ENCODE data around the gene MLKL.

The MLKL gene

GRCh38 chr16:74649839-74650504 is 50.7 kb downstream of the MLKL start:
- no peak for DNase-seq

GRCh38 chr16:74641969-74642368 is 58.7 kb downstream of the MLKL start:
- no peak for DNase-seq

DNA sequence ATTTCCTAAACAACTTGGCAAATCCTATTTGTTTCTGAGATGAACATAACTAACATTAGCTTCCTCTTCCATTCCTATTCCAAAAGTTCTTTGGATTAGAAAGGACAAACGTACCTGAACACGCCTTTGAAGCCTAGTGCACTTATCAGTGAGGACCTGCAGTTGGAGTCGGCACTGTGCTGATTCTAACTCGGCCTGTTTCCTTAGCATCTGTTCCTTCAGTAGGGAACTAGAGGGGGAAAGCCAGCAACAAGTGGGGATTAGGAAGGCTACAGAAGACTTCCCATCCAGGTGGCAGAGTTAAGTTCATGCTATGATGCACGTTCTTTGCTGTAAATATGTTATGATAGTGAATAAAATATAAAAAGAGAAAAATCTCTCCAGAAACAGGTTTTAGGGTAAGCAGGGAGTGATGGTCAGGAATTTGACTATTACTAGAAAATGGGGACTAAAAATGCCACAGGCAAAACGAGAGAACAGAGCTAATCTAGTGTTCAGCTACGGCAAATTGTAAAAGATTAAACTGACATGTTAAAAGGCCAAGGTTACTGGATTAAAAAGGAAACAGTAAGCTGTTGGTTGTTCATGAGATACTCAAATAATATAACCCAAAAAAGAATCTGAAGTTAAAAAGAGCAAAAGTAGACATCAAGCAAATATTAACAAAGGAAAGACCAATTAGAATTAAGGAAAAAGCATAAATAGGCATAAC is 62.8 kb downstream of the MLKL start:
- no peak for DNase-seq

- DNase-seq = no peak
Observed at GRCh38 chr16:74635303-74635702, 65.4 kb downstream of the MLKL start.

DNA sequence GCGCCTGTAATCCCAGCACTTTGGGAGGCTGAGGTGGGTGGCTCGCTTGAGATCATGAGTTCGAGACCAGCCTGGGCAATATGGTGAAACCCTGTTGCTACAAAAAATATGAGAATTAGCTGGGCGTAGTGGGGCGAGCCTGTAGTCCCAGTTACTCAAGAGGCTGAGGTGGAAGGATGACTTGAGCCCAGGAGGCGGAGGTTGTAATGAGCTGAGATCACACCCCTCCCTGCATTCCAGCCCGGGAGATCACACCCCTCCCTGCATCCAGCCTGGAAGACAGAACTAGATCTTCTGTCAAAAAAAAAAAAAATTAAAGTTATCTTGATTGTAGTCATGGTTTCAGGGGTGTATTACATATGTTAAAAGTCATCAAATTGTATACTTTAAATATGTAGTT is 67.0 kb downstream of the MLKL start:
- DNase-seq = no peak

DNA sequence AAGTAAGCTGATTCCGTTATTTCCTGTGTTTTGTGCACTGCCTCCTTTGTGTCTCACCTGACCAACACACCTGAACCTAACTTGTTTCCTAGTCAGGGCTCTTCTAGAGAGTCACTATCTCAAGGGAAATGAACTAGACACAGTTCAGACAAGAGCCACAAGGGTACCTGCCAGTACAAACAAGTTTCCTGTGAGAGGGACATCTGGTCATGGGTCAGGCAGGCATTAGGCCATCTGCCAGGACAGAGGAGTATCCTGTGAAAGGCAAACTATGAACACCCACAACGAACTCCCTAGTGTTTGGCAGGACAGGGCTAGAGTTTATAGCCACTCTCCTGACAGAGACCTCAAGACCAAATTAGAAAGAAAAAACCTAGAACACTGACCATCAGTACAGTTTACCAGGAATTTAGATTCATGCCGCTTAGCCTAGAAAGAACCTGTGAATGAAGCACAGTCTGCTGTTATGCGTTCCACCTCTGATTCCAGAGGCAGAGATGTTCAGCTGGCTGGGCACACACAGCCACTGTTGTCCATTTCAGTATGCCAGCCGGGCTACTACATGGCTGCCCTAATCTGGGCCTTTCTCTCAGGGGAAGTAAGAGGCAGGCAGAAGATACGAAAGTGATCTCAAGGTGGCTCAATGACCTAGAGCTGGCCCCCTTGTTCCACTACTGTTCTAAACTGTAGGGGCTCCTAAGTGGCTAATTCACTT is 73.0 kb downstream of the MLKL start:
- no peak for DNase-seq

- no peak for DNase-seq
Observed at GRCh38 chr16:74626741-74627416, 73.8 kb downstream of the MLKL start.

DNA sequence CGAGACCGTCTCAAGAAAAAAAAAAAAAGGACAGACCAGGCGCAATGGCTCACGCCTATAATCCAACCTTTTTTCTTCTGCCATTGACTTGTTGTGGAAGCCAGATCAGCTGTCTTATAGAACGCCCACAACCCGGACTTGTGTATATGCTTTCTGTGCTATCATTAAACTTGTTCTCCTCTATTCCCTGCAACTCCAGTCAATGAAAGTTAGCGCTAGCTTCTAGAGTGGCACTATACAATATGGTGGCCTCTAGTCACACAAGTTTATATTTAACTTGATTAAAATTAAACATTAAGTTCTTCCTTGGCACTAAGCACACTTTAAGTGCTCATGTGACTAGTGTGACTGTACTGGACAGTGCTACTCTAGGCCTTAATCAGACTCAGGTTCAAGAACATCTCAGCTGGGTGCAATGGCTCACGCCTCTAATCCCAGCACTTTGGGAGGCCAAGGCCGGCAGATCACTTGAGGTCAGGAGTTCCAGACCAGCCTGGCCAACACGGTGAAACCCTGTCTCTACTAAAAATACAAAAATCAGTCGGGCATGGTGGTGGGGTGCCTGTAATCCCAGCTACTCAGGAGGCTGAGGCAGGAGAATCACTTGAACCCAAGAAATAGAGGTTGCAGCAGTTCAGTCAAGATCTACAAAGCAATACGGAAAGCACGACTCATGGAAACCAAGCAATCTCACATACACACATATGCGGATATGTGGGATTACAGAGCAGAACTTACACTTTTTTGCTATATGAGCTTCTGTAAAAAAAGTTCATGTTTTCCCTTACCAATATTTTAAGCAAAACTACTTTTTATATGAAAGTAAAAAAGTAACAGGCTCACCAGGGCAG is 74.9 kb downstream of the MLKL start:
- DNase-seq = no peak

DNA sequence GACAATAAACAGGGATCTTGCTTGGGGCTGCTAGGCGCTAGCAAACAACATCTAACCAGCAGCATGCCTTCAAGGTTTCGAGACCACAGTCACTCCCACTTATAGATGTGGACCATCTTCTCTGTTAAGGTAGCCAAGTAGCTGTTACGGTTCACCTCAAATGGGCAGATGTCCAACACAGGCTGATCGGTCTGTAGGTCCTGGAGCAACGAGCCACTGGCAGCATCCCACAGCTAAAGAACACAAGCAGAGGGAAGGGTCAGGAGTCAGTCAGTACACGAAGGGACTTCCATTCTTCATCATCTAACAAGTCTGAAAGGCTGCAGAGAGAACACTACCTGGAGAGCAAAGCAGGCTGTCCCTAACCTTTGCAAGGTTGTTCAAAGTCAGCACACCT is 76.8 kb downstream of the MLKL start:
- no peak for DNase-seq

DNA sequence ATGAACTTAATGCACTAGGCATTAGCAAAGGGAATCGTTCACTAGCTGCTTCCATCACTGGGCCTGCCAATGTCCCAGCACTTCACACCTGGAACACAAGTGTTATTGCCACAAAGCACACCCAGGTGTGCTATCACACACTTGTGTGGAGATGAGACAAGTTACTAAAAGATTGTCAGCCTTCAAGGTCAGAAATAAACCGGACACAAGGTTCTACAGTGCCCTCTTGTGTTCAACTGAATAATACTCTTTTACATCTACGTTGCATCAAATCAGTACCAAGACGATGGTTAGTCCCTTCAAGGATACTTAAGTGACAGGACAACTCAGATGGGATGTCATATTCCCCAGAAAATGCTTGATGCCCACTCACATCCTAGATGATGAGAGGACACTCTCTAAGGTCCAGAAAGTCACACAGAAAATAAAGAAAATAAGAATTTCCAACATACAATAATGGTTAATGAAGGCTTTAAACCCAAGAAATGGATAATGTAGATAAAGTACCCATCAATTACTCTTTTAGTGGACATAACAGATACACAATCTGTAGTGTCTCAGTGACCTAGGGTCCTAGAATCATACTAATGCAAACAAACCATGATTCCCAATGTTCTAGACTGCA is 77.3 kb downstream of the MLKL start:
- DNase-seq = peak; percentile 39

GRCh38 chr16:74622005-74622404 is 78.7 kb downstream of the MLKL start:
- DNase-seq = no peak

Measured in fibroblast of skin of abdomen (primary cell).